ENCODE data around the gene MBP. TPM values are rescaled to one million over a fixed set of nuclear protein-coding genes. Genes with fewer than 3 reads are reported as not detected.

The MBP gene
- polyA plus RNA-seq, 1 experiment, result 5.3 TPM

GRCh38 chr18:77146249-77147080, 13.9 kb upstream of the MBP start:
- ChIA-PET CTCF (interaction anchor here (1.2 kb wide), 1 partner anchor 163 kb away, joined by 3 read pairs; no protein-coding TSS in a partner anchor), POLR2A (no interaction called here)
- DNase-seq (ENCODE audit: low read depth, low spot score), result no peak

GRCh38 chr18:77145364-77145901, 12.8 kb upstream of the MBP start:
- TF ChIP-seq CTCF (IDR thresholded peaks at IDR 0.05; ENCODE audit: low read depth, low read length), result no peak
- Histone ChIP-seq H3K27me3 (ENCODE audit: control insufficient read depth, insufficient read depth, low read length) (no peaks in the 10 kb centered on the region), H3K4me3 (ENCODE audit: low read depth, low read length) (no peak overlapping the region), H3K9me3 (ENCODE audit: control insufficient read depth, insufficient read depth, low read length) (peaks cover 13% of the 10 kb centered on the region), H3K27ac (ENCODE audit: low read depth, low read length) (no peak overlapping the region)
- POLR2A ChIA-PET, result no interaction called here
- CTCF ChIA-PET, result no interaction called here
- no peak for DNase-seq (ENCODE audit: low read depth, low spot score)

More at GRCh38 chr18:77146249-77147080, 13.9 kb upstream of the MBP start:
- no peak overlapping the region for H3K27ac ChIP-seq (ENCODE audit: low read depth, low read length)
- no peak for TF ChIP-seq CTCF (IDR thresholded peaks at IDR 0.05; ENCODE audit: low read depth, low read length)
- H3K27me3 ChIP-seq (ENCODE audit: control insufficient read depth, insufficient read depth, low read length), result no peaks in the 10 kb centered on the region
- H3K4me3 ChIP-seq (ENCODE audit: low read depth, low read length), result no peak overlapping the region
- H3K9me3 ChIP-seq (ENCODE audit: control insufficient read depth, insufficient read depth, low read length), result peaks cover 13% of the 10 kb centered on the region

GRCh38 chr18:77144451-77145118, 12.0 kb upstream of the MBP start:
- CTCF ChIA-PET, result no interaction called here
- Histone ChIP-seq H3K4me3 (ENCODE audit: low read depth, low read length) (no peak overlapping the region), H3K27ac (ENCODE audit: low read depth, low read length) (no peak overlapping the region), H3K27me3 (ENCODE audit: control insufficient read depth, insufficient read depth, low read length) (no peaks in the 10 kb centered on the region), H3K9me3 (ENCODE audit: control insufficient read depth, insufficient read depth, low read length) (peaks cover 13% of the 10 kb centered on the region)
- TF ChIP-seq CTCF (IDR thresholded peaks at IDR 0.05; ENCODE audit: low read depth, low read length), result no peak
- no peak for DNase-seq (ENCODE audit: low read depth, low spot score)
- POLR2A ChIA-PET, result interaction anchor here (0.6 kb wide), 1 partner anchor 288 kb away, joined by 4 read pairs; no protein-coding TSS in a partner anchor

- peaks cover 13% of the 10 kb centered on the region for H3K9me3 ChIP-seq (ENCODE audit: control insufficient read depth, insufficient read depth, low read length)
- DNase-seq (ENCODE audit: low read depth, low spot score), result no peak
- ChIA-PET CTCF (no interaction called here), POLR2A (interaction anchor here (0.6 kb wide), 1 partner anchor 288 kb away, joined by 4 read pairs; no protein-coding TSS in a partner anchor)
- TF ChIP-seq CTCF (IDR thresholded peaks at IDR 0.05; ENCODE audit: low read depth, low read length), result no peak
- H3K4me3 ChIP-seq (ENCODE audit: low read depth, low read length), result no peak overlapping the region
- H3K27me3 ChIP-seq (ENCODE audit: control insufficient read depth, insufficient read depth, low read length), result no peaks in the 10 kb centered on the region
- H3K27ac ChIP-seq (ENCODE audit: low read depth, low read length), result no peak overlapping the region
These were observed 11.5 kb upstream of the MBP start for GRCh38 chr18:77144046-77144445.

- POLR2A ChIA-PET, result no interaction called here
These were observed 10.6 kb upstream of the MBP start for GRCh38 chr18:77143196-77143595.

More at GRCh38 chr18:77143196-77143595, 10.6 kb upstream of the MBP start:
- TF ChIP-seq CTCF (IDR thresholded peaks at IDR 0.05; ENCODE audit: low read depth, low read length), result no peak
- Histone ChIP-seq H3K27me3 (ENCODE audit: control insufficient read depth, insufficient read depth, low read length) (no peaks in the 10 kb centered on the region), H3K9me3 (ENCODE audit: control insufficient read depth, insufficient read depth, low read length) (peaks cover 13% of the 10 kb centered on the region), H3K27ac (ENCODE audit: low read depth, low read length) (no peak overlapping the region), H3K4me3 (ENCODE audit: low read depth, low read length) (no peak overlapping the region)
- DNase-seq (ENCODE audit: low read depth, low spot score), result no peak
- CTCF ChIA-PET, result no interaction called here

All from AG04450 (cell line).